GM12891 (cell line): ENCODE results near the gene RASA4.
"Not testable (repeated sequence)": the region's sequence is repeated elsewhere in the genome, so short reads cannot be mapped to it uniquely, and the experiment has no call there.

Experiments used
- PAX5 ChIP-seq: IDR thresholded peaks from 2 replicates; pipeline ENCODE4 v1.6.1; 2011; ENCODE audit warnings: low read length, moderate library complexity, mild to moderate bottlenecking; ENCODE audit not compliant: insufficient read depth, severe bottlenecking
- POLR2A ChIP-seq: IDR thresholded peaks from 2 replicates; pipeline ENCODE4 v1.6.1; 2011; ENCODE audit warnings: low read depth, low read length, control low read depth
- POLR2AphosphoS5 ChIP-seq: IDR thresholded peaks from 2 replicates; pipeline ENCODE4 v1.6.1; 2011; ENCODE audit warnings: low read depth, low read length, control low read depth
- POU2F2 ChIP-seq: IDR thresholded peaks from 2 replicates; pipeline ENCODE4 v1.6.1; 2011; ENCODE audit warnings: low read depth, mild to moderate bottlenecking, control low read depth, low read length, moderate library complexity
- SPI1 ChIP-seq: IDR thresholded peaks from 2 replicates; pipeline ENCODE4 v1.6.1; 2011; ENCODE audit warnings: low read depth, low read length, control low read depth
- TAF1 ChIP-seq: IDR thresholded peaks from 2 replicates; pipeline ENCODE4 v1.6.1; 2011; ENCODE audit warnings: low read depth, low read length, control low read depth

GRCh38 chr7:102596036-102596435 lies 20.5 kb downstream of the RASA4 start:
- not testable (repeated sequence) for TF ChIP-seq SPI1, POLR2A, POLR2AphosphoS5, TAF1, PAX5, POU2F2
